HG02610 (cell line): ENCODE measurements around the gene PABPC4L.
"Not testable (repeated sequence)": the region's sequence is repeated elsewhere in the genome, so short reads cannot be mapped to it uniquely, and the experiment has no call there.

ENCODE experiments used
- ATAC-seq: cut with Tn5 transposase; IDR thresholded peaks from one replicate; pipeline ENCODE4 v1.9.1; 2021; ENCODE audit warnings: mild to moderate bottlenecking, moderate library complexity; ENCODE audit not compliant: unreplicated experiment

Gene PABPC4L

DNA sequence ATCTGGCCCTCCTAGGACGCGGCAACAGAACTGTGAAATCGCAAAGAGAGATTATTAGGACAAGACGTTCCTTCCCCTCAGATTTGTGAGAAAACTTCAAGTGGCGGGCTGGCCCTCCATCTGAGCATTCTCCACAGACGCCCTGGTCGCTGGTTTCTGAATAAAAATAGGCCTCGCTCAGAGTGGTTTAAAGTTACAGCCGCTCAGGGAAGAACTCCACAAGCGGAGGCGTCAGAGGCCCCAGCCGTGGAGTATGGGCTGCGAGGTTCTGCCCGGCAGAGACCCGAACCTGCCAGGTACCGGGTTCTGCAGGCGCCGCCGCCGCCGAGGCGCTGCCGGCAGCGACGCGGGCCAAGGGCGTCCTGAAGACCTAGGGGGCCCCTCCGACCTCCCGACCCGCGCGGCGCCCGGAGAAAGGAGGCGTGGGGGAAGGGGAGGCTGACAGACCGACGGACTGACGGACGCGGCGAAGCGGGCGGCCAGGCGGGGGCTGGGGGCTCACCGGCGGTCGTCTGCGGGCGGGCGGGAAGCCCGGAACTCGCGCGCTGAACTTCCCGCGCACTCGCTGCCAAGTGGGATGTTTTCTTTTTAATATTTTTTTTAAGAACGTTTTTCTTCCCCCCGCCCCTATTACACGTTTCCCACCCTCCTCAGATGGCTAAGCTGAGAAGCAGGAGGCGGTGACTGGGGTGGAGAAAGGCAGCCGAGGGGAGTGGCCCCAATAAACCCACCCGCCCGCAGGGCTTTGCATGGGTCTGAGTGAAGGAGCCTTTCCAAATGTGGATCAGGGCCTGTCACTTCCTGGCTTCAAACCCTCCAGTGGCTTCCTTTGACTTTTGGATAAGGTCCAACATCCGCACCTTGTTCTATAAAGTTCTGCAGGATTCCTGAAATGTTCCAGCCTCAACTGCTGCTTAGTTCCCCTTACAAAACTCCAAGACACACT is at the start of gene PABPC4L:
Gene PABPC4L, minus strand, starts transcription at position 574 of the 946 bp plus-strand sequence. CDS start 770 bp downstream, outside the sequence.
- no peak for ATAC-seq

GRCh38 chr4:134251322-134251721 is 49.7 kb upstream of the PABPC4L start:
- ATAC-seq = no peak

DNA sequence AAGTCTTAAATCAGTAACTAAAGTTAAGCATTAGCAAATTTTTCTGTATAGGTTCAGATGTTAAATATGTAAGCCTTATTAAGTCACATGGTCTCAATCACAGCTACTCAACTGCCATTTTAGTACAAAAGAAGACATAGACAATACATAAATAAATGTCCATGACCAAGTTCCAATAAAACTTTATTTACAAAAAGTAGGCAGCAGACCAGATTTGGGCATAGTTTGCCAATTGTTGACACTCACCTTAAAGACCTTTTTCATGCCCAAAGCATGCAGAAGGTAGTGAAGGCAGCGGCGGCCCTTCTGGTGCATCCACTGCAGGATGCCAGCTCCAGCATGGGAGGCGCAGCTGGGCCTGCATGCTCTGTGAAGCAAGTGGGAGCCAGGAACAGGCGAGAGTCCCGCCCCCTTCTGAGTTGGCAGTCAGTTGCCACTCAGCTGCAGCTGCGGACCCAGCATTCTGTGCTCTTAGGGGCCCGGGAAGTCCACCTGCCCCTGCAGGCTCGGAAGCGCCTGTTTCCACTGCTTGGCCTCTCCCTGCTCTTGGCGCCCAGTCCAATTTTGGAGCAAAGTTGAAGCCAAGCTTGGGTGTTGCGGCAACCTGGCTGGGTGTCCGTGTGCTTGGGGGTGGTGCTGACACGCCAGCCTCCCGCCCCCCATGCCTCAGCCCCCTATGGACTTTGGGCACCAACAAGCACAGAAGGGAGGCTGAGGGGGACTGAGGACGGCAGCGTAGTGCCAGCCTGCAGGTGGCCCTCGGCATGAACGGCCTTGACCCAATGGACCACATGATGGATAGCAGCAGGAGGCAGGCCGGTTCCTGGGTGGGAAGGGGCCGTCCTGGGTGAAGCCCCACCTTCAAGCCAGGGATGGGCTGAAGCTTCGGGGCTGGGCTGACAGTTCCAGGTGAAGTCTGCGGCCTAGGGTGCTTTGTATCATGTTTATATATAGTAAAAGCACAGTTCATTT is 42.4 kb upstream of the PABPC4L start:
- ATAC-seq = no peak

DNA sequence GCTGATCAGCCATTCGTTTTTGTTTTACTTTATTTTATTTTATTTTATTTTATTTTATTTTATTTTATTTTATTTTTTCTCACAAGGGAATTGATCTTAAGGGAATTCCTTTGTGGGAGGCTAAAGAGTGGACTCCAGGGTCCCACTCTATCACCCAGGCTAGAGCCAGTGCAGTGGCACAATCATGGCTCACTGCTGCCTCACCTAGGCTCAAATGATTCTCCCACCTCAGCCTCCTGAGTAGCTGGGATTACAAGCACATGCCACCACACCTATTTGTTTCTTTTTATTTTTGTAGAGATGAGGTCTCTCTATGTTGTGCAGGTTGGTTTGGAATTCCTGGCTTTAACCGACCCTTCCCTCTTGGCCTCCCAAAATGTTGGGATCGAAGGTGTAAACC is 17.5 kb upstream of the PABPC4L start:
- ATAC-seq = no peak

DNA sequence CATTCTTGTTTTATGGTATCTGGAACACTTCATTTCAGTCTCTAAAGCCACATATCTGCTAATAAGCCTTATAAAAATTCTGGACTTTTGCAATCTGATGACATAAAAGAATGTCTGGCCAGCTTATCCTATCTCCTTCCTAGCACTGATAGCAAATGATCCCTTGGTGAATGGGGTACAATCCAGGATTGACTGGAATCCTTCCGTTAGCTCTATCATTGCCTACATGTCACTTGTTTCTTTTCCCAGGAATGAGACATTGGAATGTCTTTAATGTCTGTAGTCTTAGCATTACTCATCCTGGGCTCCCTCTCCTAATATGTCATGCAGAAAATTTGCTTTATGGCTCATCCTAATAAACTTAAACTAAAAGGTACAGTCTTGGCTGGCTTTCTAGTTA is 14.8 kb upstream of the PABPC4L start:
- ATAC-seq = no peak

DNA sequence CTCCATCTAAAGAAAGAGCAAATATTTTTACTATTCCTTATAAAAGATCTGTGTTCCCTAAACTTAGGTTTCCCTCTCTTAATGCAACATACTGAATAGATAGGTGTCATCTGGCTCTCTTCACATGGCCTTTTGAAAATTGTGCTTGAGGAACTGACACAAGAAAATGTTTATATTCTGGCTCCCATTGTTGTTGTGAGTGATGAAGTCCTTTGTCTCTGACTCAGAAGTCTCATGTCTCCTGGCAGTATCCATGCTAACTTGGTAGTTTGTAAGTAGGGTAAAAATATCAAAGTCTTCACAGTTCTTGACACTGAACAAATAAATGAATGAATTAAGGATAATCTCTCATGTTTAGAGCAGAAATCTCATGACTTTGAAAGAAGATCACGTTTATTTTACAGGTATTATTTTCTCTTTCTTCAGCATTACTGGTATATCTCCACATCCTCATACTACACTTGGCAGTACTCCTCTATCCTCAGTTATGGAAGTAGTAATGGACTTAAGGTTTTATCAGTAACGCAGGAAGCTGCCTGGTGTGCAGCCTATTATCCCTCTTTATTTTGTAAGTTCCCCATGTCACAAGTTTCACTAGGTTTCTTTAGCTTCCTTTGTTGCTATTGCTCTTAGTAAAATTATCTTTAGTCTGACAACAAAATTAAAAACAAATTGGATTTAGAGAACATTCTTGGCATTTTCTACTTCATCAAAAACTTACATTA is 14.2 kb upstream of the PABPC4L start:
- ATAC-seq = no peak

DNA sequence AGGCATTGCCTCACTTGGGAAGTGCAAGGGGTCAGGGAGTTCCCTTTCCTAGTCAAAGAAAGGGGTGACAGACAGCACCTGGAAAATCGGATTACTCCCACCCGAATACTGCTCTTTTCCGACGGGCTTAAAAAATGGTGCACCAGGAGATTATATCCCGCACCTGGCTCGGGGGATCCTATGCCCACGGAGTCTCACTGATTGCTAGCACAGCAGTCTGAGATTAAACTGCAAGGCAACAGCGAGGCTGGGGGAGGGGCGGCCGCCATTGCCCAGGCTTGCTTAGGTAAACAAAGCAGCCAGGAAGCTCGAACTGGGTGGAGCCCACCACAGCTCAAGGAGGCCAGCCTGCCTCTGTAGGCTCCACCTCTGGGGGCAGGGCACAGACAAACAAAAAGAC is 6.4 kb upstream of the PABPC4L start:
- ATAC-seq = not testable (repeated sequence)

- ATAC-seq = no peak
Measured at GRCh38 chr4:134202166-134202956, 772 bp upstream of the PABPC4L start.

DNA sequence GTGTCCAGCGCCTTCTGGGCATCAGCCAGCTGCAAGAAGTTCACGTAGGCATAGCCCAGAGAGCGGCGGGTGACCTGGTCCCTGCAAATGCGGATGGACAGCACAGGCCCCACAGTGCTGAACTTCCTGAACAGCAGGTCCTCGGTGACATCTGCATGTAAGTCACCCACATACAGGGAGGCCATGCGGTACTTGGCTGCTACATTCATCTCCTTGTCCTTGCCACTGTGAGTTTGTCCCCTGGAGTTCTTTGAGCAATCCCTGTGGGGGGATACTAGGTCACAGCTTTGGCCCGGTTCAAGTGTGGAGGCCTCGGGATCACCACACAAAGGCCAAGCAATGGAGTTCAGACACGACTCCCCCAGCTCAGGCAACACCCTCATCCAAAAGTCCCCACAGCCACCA is 776 bp downstream of the PABPC4L start:
- ATAC-seq = no peak

DNA sequence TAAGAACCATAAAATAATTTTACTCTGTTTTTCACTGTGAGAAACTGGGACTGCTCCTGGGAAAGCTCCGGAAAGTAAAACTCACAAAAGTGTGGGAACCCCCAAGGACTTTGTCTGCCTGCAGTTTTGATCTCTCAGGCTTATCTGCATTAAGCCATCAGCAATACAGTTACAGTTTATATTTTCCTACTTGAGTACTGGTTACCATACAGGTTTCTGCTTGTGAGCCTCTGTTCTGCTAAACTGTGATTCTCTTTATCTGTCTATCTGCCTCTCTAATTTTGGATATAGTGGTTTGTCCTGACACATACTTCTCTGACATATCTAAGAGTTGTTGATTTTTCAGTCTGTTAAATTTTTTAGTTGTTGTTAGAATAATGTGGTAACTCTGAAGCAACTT is 11.6 kb downstream of the PABPC4L start:
- ATAC-seq = no peak

DNA sequence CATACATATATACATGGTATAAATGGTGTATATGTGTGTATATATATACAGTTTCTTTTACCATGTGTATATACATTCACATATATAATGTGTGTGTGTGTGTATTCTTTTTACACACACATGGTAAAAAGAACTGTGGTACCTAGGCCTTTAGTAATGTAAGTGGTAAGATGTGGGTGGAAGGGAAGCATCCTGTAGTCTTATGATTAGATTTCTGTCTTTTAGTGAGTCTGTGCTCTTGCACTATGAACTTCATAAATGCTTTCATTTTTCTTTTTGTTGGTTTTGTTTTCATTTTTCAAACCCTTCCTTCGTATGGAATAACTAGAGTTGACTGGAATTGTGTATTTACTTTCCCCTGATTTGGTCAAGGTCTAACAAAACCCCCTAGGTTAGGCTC is 12.1 kb downstream of the PABPC4L start:
- ATAC-seq = no peak

DNA sequence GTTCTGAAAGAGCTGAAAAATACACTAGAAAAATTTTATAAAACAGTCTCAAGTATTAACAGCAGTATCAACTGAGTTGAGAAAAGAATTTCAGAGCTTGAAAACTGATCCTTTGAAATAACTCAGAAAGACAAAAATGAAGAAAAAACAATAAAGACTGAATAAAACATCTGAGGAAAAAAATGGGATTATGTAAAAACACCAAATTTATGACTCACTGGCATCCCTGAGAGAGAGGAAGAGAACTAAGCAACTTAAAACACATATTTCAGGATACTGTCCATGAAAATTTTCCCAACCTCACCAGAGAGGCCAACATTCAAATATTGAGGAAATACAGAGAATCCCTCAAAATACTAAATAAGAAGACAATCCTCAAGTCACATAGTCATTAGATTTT is 22.9 kb downstream of the PABPC4L start:
- no peak for ATAC-seq

- ATAC-seq = no peak
Measured at GRCh38 chr4:134174271-134174670, 27.3 kb downstream of the PABPC4L start.

- ATAC-seq = no peak
Measured at GRCh38 chr4:134160211-134160610, 41.4 kb downstream of the PABPC4L start.

DNA sequence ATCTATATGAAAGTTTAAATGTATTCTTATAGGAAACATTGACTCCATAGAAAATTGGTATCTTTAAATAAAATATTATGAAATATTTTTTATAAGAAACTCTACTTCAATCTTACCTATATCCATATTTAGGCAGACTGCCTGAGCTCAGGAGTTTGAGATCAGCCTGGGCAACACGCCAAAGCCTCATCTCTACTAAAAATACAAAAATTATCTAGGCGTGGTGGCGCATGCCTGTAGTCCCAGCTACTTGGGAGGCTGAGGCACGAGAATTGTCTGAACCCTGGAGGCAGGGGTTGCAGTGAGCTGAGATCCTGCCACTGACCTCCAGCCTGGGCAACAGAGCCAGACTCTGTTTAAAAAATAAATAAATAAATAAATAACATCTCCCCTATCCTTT is 47.5 kb downstream of the PABPC4L start:
- no peak for ATAC-seq

DNA sequence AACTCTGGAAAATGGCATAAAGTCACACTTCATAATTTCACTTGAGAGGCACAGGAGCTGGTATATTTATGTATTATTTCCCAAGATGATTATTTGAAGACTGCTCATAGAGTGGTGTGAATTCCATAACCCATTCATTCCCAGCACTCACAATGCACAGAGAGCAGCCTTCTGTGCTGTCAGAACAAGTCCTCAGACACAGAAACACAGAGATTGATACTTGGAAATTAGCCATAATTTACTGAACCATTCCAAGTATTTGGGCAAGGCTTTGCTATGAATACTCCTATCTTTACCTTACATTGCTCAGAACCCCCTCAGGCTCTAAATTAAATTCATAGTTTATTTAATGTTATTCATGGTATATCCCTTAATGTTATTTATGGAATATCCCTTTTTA is 53.6 kb downstream of the PABPC4L start:
- ATAC-seq = no peak
